ENCODE results near the gene CYP2W1. TPM values are rescaled to one million over a fixed set of nuclear protein-coding genes. Genes with fewer than 3 reads are reported as not detected.

Gene CYP2W1
- total RNA-seq, 1 experiment from 2014 or later = not detected

- TF ChIP-seq, protein P1, sequence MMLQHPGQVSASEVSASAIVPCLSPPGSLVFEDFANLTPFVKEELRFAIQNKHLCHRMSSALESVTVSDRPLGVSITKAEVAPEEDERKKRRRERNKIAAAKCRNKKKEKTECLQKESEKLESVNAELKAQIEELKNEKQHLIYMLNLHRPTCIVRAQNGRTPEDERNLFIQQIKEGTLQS (IDR thresholded peaks at IDR 0.05) = no peak
- TF ChIP-seq, protein P2, sequence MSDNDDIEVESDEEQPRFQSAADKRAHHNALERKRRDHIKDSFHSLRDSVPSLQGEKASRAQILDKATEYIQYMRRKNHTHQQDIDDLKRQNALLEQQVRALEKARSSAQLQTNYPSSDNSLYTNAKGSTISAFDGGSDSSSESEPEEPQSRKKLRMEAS (IDR thresholded peaks at IDR 0.05) = no peak
- TF ChIP-seq SIN3A (IDR thresholded peaks at IDR 0.05; ENCODE audit: low read depth) (no peak), POLR2A (IDR thresholded peaks at IDR 0.05; ENCODE audit: borderline replicate concordance, extremely low read depth, insufficient read depth, insufficient read length) (no peak), YY1 (IDR thresholded peaks at IDR 0.05; ENCODE audit: extremely low read depth, insufficient replicate concordance, low read depth, low read length) (no peak), ELF1 (IDR thresholded peaks at IDR 0.05; ENCODE audit: borderline replicate concordance, low read depth) (no peak), EZH2 (IDR thresholded peaks at IDR 0.05) (no peak), ZBTB33 (IDR thresholded peaks at IDR 0.05; ENCODE audit: extremely low read depth, insufficient replicate concordance, low read length) (no peak), CEBPB (IDR thresholded peaks at IDR 0.05; ENCODE audit: low read depth) (no peak), SP1 (IDR thresholded peaks at IDR 0.05; ENCODE audit: low read depth) (no peak), RAD21 (IDR thresholded peaks at IDR 0.05; ENCODE audit: low read depth) (no peak), FOSL1 (IDR thresholded peaks at IDR 0.05; ENCODE audit: low read depth) (no peak), TCF7L2 (IDR thresholded peaks at IDR 0.05; ENCODE audit: borderline replicate concordance, extremely low read depth, insufficient read depth, insufficient read length) (no peak), ZFX (IDR thresholded peaks at IDR 0.05) (no peak), CTCF (IDR thresholded peaks at IDR 0.05 in 2 of 3, conservative IDR thresholded peaks at IDR 0.05 in 1 of 3; ENCODE audit: borderline replicate concordance in 1 of 3, insufficient read depth in 1 of 3, low read depth in 2 of 3, low read length in 2 of 3) (no peak)
- POLR2A ChIA-PET = no interaction called here
Observed at GRCh38 chr7:1009747-1010146, 26.8 kb downstream of the CYP2W1 start.

More at GRCh38 chr7:1009747-1010146, 26.8 kb downstream of the CYP2W1 start:
- no TSS peak for BruUV-seq (replicated peaks)
- no peaks in the 10 kb centered on the region for H3K9me2 ChIP-seq (ENCODE audit: insufficient read depth)
- no peaks in the 10 kb centered on the region for H3K36me3 ChIP-seq (ENCODE audit: control insufficient read depth in 1 of 2, insufficient read depth in 2 of 2, low read length in 2 of 2)
- no peak overlapping the region for H3K9ac ChIP-seq (ENCODE audit: low read length)
- no peaks in the 10 kb centered on the region for H3K9me3 ChIP-seq (ENCODE audit: control insufficient read depth in 1 of 2, insufficient read depth in 1 of 2, low read depth in 1 of 2, low read length in 2 of 2)
- RAD21 ChIA-PET (ENCODE audit: low non-redundant PET in 1 of 2, low total read pairs in 2 of 2, uncharacterized antibody in 2 of 2, unreplicated experiment in 2 of 2) = no interaction called here
- H2AFZ ChIP-seq (ENCODE audit: low read depth, low read length, poor library complexity, severe bottlenecking) = no peak overlapping the region
- H3K4me1 ChIP-seq (ENCODE audit: control insufficient read depth in 1 of 2, insufficient read depth in 2 of 2, low read length in 2 of 2) = no peaks in the 10 kb centered on the region
- no peak for ATAC-seq
- no peaks in the 10 kb centered on the region for H3K27me3 ChIP-seq (ENCODE audit: insufficient read depth, low read length)
- H3K4me3 ChIP-seq (replicated peaks in 1 of 2; ENCODE audit: low read depth in 1 of 2, low read length in 2 of 2) = no peak overlapping the region
- intact Hi-C loops (cut with micrococcal nuclease) = no loop called here
- H3K27ac ChIP-seq (ENCODE audit: low read depth, low read length) = peak overlapping the region; percentile 6; the same call in 1 of the 2 replicates
- DNase-seq (ENCODE audit: low read depth, low spot score) = no peak
- 0 out of 2 replicates have a peak, but pooled peaks cover 5% of the 10 kb centered on the region for H3K79me2 ChIP-seq (ENCODE audit: insufficient read depth, low read length)
- no peaks in the 10 kb centered on the region for H4K20me1 ChIP-seq (ENCODE audit: insufficient read depth)
- CTCF ChIA-PET = no interaction called here
- no peak overlapping the region for H3K4me2 ChIP-seq (ENCODE audit: low read length)
